Esophagus squamous epithelium (tissue), 5 donors: Measurements from ENCODE around the gene HPSE2. TPM values are rescaled to one million over a fixed set of nuclear protein-coding genes. Genes with fewer than 3 reads are reported as not detected.
A peak's percentile ranks its signal among the peaks of the same experiment; 100 is the strongest.

Experiments
- DNase-seq: peaks from one replicate; lab custom pipeline; 2025; lab: John Stamatoyannopoulos, UW
- H3K27ac ChIP-seq, 4 donors: fragments of 200-600 bp; sonication (generic); one replicate each; pipeline ENCODE4 v1.5.1; 2016 to 2019; ENCODE audit warnings: mild to moderate bottlenecking in 1 of 4
- H3K27me3 ChIP-seq, 4 donors: fragments of 200-600 bp; sonication (generic); 1 replicate in 3 of 4; 2 replicates in 1 of 4; pipeline versions ENCODE4 v1.5.1 to v1.6.0; 2017 to 2021; ENCODE audit warnings: antibody characterized with exemption in 1 of 4
- H3K36me3 ChIP-seq, 3 donors: fragments of 200-600 bp; sonication (generic); one replicate each; pipeline ENCODE4 v1.5.1; 2016 to 2019
- H3K4me1 ChIP-seq, 3 donors: fragments of 200-600 bp; sonication (generic); one replicate each; pipeline ENCODE4 v1.5.1; 2017 to 2019
- H3K4me3 ChIP-seq, 4 donors: fragments of 200-600 bp; sonication (generic); 1 replicate in 3 of 4; 2 replicates in 1 of 4; pipeline ENCODE4 v1.5.1; 2016 to 2019; ENCODE audit warnings: mild to moderate bottlenecking in 2 of 4, moderate library complexity in 1 of 4
- H3K9me3 ChIP-seq, 3 donors: fragments of 200-600 bp; sonication (generic); one replicate each; pipeline ENCODE4 v1.5.1; 2016 to 2019
- POLR2A ChIP-seq, 4 donors: fragments of 450-650 bp; IDR thresholded peaks; one replicate each; pipeline ENCODE4 v1.6.1; 2017; ENCODE audit warnings: antibody characterized with exemption in 4 of 4, mild to moderate bottlenecking in 4 of 4, moderate library complexity in 3 of 4
- WGBS, 2 donors: methylation state at CpG; one replicate each; pipeline ENCODE4 v1.1.5; 2018; 5-methylcytosine and 5-hydroxymethylcytosine counted together
- intact Hi-C: fragments of 100-400 bp; cut with DNase I; formaldehyde crosslinking; loops from one replicate; pipeline ENCODE4 v1.15.0; 2022
- total RNA-seq, 4 donors: library from RNA; depleted of rRNA; stranded (reverse); fragments of >200 nt; gene quantifications; one replicate each; pipeline ENCODE4 v1.1.0, GENCODE V29; 2016
- TF ChIP-seq, protein P1 (sequence below), 6 experiments: fragments of 450-650 bp in 4 of 6; fragments of 200-600 bp in 2 of 6; sonication (generic) in 2 of 6; IDR thresholded peaks; one replicate each; pipeline ENCODE4 v1.5.1; 2016 to 2019; ENCODE audit warnings: antibody characterized with exemption in 6 of 6, mild to moderate bottlenecking in 4 of 6, moderate library complexity in 4 of 6
- donor health status: DM: yes; HTN: yes; CAD: no.

The HPSE2 gene
- total RNA-seq, 4 donors from 2014 or later: 0.47 to 5.3 (median 2.6) TPM

DNA sequence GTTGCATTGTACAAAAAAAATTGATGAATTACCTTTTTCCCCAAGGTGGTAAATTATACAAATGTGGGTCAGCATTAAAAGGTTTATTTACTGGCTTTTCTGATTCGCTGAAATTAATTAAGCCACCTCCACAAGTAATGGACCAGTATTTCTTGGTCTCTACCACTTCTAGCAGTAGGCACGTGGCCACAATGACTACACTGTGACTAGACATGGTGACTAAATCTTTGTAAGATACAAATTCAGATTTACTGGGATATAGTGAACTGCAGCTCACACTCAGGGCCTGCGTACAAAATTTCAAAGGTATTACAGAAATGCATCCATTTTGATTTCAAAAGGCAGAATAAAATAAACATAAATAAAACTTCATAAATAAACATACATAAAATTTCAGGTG lies 10.9 kb downstream of the HPSE2 start:
- no peak for TF ChIP-seq POLR2A (IDR thresholded peaks at IDR 0.05)
- TF ChIP-seq, protein P1, sequence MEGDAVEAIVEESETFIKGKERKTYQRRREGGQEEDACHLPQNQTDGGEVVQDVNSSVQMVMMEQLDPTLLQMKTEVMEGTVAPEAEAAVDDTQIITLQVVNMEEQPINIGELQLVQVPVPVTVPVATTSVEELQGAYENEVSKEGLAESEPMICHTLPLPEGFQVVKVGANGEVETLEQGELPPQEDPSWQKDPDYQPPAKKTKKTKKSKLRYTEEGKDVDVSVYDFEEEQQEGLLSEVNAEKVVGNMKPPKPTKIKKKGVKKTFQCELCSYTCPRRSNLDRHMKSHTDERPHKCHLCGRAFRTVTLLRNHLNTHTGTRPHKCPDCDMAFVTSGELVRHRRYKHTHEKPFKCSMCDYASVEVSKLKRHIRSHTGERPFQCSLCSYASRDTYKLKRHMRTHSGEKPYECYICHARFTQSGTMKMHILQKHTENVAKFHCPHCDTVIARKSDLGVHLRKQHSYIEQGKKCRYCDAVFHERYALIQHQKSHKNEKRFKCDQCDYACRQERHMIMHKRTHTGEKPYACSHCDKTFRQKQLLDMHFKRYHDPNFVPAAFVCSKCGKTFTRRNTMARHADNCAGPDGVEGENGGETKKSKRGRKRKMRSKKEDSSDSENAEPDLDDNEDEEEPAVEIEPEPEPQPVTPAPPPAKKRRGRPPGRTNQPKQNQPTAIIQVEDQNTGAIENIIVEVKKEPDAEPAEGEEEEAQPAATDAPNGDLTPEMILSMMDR (IDR thresholded peaks at IDR 0.05): no peak
- Histone ChIP-seq H3K27me3 (peaks cover 0 to 20% (median 0%) of the 10 kb centered on the region in 4 donors), H3K4me1 (no peaks in the 10 kb centered on the region), H3K36me3 (no peaks in the 10 kb centered on the region), H3K9me3 (no peaks in the 10 kb centered on the region), H3K27ac (no peak overlapping the region), H3K4me3 (no peak overlapping the region)
- no peak for DNase-seq
- intact Hi-C loops: no loop called here
- WGBS, 2 donors: 63 to 65% methylated on average over 3 of the region's 3 CpGs

DNA sequence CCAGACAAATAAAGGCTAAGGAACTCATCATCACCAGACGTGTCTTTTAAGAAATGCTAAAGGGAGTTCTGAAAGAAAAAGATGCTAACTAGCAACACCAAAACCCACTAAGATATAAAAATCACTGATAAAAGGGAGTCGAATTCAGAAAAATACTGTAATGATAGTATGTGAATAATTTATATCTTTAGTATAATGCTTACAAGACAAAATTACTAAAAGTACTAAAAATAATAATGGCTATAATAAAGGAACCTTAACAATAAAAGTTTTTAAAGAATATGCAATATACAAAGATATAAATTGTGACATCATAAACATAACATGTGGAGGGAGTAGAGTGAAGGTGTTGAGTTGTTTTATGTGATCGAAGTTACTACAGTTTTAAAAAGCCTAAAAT lies 28.3 kb downstream of the HPSE2 start:
- Histone ChIP-seq H3K27me3 (no peaks in the 10 kb centered on the region), H3K27ac (no peak overlapping the region), H3K9me3 (no peaks in the 10 kb centered on the region), H3K36me3 (no peaks in the 10 kb centered on the region), H3K4me1 (no peaks in the 10 kb centered on the region), H3K4me3 (no peak overlapping the region)
- no peak for DNase-seq
- intact Hi-C loops: no loop called here
- TF ChIP-seq, protein P1 (IDR thresholded peaks at IDR 0.05): no peak
- no peak for TF ChIP-seq POLR2A (IDR thresholded peaks at IDR 0.05)
- 68 to 69% methylated on average over 3 of the region's 3 CpGs for WGBS, 2 donors

DNA sequence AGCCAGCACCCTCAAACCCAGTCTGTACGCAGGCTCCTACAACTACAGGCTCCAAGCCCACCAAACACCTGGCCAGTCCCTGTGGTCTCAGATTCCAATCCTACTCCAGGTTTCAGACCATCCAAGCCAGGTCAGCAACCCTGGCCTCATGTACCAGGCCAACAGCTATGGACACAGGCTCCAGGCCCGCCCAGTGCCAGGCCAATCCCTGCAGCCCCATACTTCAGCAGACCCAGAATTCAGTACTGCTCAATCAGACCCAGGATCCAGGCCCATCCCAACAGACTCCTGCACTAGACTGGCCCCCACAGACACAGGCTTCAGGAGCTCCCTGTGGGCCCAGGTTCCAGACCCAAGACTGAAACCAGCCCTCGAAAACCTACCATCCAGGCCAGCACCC lies 32.3 kb downstream of the HPSE2 start:
- no peaks in the 10 kb centered on the region for H3K9me3 ChIP-seq
- H3K27ac ChIP-seq: no peak overlapping the region
- H3K4me3 ChIP-seq: no peak overlapping the region
- H3K36me3 ChIP-seq: no peaks in the 10 kb centered on the region
- no peaks in the 10 kb centered on the region for H3K4me1 ChIP-seq
- no peak for DNase-seq
- WGBS, 2 donors: 75 to 100% methylated on average over 1 of the region's 3 CpGs
- no peaks in the 10 kb centered on the region for H3K27me3 ChIP-seq
- intact Hi-C loops: no loop called here
- no peak for TF ChIP-seq POLR2A (IDR thresholded peaks at IDR 0.05)
- TF ChIP-seq, protein P1 (IDR thresholded peaks at IDR 0.05): no peak

DNA sequence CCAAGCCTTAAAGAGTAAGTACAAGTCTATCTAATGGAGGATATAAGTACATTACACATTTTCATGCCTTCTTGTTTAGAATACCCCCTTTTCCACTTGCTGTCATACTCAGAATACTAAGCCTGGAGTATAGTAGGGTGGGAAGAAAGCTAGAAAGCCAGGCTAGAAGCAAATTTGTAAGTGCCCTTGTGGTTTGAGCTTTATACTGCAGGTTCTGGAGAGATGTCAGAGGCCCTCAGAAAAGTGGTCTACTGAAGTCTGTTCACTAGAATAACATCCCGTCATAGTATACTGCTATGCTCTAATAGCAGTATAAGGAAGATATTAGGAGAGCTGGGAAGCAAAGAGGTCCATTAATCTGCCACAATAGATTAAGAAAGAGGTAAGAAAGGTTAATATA lies 62.7 kb downstream of the HPSE2 start:
- no peaks in the 10 kb centered on the region for H3K36me3 ChIP-seq
- no peaks in the 10 kb centered on the region for H3K9me3 ChIP-seq
- H3K4me1 ChIP-seq: no peaks in the 10 kb centered on the region
- intact Hi-C loops: no loop called here
- no peak overlapping the region for H3K4me3 ChIP-seq
- 70% methylated on average over 1 of the region's 1 CpG; no CpG with 5 or more reads in 1 of the 2 donors for WGBS, 2 donors
- DNase-seq: no peak
- H3K27me3 ChIP-seq: no peaks in the 10 kb centered on the region
- H3K27ac ChIP-seq: no peak overlapping the region
- TF ChIP-seq, protein P1 (IDR thresholded peaks at IDR 0.05): no peak
- no peak for TF ChIP-seq POLR2A (IDR thresholded peaks at IDR 0.05)

DNA sequence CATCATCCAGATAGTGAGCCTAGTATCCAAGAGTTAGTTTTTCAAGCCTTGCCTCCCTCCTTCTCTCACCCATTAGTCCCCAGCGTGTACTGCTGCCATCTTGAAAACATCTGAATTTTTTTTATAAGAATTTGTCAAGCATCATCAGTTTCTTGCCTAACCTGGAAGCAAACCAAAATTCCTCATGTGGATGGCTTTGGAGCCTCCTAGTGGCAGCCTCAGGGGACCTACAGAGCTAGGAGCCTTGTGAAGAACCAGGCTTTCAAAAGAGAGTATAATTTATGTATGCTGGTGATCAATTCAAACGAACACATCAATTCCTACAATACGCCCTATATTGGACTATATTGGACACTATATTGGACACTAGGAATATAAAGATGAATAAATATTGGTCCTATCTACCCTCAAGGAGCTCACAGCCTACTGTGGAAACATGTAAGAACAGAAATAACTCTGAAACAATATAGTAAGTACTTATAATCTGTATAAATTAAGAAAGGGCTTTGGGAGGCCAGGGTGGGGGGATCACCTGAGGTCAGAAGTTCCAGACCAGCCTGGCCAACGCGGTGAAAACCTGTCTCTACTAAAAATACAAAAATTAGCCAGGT lies 63.4 kb downstream of the HPSE2 start:
- Histone ChIP-seq H3K4me1 (no peaks in the 10 kb centered on the region), H3K27me3 (no peaks in the 10 kb centered on the region), H3K27ac (no peak overlapping the region), H3K36me3 (no peaks in the 10 kb centered on the region), H3K9me3 (no peaks in the 10 kb centered on the region), H3K4me3 (no peak overlapping the region)
- TF ChIP-seq, protein P1 (IDR thresholded peaks at IDR 0.05): peak in 4 of 6 experiments; percentile 12 to 50 (median 34)
- TF ChIP-seq POLR2A (IDR thresholded peaks at IDR 0.05): no peak
- WGBS, 2 donors: 39 to 43% methylated on average over 5 of the region's 5 CpGs
- DNase-seq: no peak
- intact Hi-C loops: no loop called here
